ENCODE results near the gene ROBO1. TPM values are rescaled to one million over a fixed set of nuclear protein-coding genes. Genes with fewer than 3 reads are reported as not detected.

The ROBO1 gene
- total and polyA plus RNA-seq, 2 of the 13 experiments (the other 11 are each of a cell fraction or from before 2014, with no cell fraction given): 52.2 to 71.0 TPM

DNA sequence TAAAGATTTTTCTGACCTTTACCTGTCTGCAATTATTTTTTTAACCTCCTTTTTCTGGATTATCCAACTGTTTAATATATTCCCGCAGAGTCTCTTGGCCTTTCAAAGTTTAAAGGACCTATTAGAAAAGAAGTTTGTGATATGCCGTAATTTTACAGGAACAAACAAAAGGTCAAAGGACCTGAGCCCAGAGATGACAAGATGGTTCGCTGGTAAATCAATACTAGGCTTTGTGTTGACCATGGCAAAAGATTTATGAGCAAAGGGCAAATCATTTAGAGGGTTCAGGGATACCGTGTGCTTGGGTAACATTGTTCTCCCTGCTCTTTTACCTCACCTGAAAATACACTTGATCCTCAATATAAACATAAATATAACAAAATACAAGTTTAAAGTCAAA is 923.5 kb downstream of the ROBO1 start (continued):
- no peak for TF ChIP-seq ZBTB3 (CRISPR knock-in tag; IDR thresholded peaks at IDR 0.05; ENCODE audit: borderline replicate concordance, low read depth)
- TF ChIP-seq, protein P1, sequence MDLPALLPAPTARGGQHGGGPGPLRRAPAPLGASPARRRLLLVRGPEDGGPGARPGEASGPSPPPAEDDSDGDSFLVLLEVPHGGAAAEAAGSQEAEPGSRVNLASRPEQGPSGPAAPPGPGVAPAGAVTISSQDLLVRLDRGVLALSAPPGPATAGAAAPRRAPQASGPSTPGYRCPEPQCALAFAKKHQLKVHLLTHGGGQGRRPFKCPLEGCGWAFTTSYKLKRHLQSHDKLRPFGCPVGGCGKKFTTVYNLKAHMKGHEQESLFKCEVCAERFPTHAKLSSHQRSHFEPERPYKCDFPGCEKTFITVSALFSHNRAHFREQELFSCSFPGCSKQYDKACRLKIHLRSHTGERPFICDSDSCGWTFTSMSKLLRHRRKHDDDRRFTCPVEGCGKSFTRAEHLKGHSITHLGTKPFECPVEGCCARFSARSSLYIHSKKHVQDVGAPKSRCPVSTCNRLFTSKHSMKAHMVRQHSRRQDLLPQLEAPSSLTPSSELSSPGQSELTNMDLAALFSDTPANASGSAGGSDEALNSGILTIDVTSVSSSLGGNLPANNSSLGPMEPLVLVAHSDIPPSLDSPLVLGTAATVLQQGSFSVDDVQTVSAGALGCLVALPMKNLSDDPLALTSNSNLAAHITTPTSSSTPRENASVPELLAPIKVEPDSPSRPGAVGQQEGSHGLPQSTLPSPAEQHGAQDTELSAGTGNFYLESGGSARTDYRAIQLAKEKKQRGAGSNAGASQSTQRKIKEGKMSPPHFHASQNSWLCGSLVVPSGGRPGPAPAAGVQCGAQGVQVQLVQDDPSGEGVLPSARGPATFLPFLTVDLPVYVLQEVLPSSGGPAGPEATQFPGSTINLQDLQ (CRISPR knock-in tag; IDR thresholded peaks at IDR 0.05): no peak
- no peak for TF ChIP-seq ZFY (CRISPR knock-in tag; IDR thresholded peaks at IDR 0.05)
- TF ChIP-seq, protein P2, sequence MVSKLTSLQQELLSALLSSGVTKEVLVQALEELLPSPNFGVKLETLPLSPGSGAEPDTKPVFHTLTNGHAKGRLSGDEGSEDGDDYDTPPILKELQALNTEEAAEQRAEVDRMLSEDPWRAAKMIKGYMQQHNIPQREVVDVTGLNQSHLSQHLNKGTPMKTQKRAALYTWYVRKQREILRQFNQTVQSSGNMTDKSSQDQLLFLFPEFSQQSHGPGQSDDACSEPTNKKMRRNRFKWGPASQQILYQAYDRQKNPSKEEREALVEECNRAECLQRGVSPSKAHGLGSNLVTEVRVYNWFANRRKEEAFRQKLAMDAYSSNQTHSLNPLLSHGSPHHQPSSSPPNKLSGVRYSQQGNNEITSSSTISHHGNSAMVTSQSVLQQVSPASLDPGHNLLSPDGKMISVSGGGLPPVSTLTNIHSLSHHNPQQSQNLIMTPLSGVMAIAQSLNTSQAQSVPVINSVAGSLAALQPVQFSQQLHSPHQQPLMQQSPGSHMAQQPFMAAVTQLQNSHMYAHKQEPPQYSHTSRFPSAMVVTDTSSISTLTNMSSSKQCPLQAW (CRISPR knock-in tag; IDR thresholded peaks at IDR 0.05): peak; percentile 59; the same call in 1 of the 2 replicates
- TF ChIP-seq, protein P3, sequence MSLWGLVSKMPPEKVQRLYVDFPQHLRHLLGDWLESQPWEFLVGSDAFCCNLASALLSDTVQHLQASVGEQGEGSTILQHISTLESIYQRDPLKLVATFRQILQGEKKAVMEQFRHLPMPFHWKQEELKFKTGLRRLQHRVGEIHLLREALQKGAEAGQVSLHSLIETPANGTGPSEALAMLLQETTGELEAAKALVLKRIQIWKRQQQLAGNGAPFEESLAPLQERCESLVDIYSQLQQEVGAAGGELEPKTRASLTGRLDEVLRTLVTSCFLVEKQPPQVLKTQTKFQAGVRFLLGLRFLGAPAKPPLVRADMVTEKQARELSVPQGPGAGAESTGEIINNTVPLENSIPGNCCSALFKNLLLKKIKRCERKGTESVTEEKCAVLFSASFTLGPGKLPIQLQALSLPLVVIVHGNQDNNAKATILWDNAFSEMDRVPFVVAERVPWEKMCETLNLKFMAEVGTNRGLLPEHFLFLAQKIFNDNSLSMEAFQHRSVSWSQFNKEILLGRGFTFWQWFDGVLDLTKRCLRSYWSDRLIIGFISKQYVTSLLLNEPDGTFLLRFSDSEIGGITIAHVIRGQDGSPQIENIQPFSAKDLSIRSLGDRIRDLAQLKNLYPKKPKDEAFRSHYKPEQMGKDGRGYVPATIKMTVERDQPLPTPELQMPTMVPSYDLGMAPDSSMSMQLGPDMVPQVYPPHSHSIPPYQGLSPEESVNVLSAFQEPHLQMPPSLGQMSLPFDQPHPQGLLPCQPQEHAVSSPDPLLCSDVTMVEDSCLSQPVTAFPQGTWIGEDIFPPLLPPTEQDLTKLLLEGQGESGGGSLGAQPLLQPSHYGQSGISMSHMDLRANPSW (CRISPR knock-in tag; IDR thresholded peaks at IDR 0.05; ENCODE audit: borderline replicate concordance): peak; percentile 79
- TF ChIP-seq, protein P4, sequence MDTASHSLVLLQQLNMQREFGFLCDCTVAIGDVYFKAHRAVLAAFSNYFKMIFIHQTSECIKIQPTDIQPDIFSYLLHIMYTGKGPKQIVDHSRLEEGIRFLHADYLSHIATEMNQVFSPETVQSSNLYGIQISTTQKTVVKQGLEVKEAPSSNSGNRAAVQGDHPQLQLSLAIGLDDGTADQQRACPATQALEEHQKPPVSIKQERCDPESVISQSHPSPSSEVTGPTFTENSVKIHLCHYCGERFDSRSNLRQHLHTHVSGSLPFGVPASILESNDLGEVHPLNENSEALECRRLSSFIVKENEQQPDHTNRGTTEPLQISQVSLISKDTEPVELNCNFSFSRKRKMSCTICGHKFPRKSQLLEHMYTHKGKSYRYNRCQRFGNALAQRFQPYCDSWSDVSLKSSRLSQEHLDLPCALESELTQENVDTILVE (CRISPR knock-in tag; IDR thresholded peaks at IDR 0.05): peak; percentile 87
- TF ChIP-seq ZNF296 (CRISPR knock-in tag; conservative IDR thresholded peaks at IDR 0.05): no peak
- TF ChIP-seq, protein P5, sequence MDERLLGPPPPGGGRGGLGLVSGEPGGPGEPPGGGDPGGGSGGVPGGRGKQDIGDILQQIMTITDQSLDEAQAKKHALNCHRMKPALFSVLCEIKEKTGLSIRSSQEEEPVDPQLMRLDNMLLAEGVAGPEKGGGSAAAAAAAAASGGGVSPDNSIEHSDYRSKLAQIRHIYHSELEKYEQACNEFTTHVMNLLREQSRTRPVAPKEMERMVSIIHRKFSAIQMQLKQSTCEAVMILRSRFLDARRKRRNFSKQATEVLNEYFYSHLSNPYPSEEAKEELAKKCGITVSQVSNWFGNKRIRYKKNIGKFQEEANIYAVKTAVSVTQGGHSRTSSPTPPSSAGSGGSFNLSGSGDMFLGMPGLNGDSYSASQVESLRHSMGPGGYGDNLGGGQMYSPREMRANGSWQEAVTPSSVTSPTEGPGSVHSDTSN (CRISPR knock-in tag; IDR thresholded peaks at IDR 0.05): peak; percentile 83
- TF ChIP-seq ATM (IDR thresholded peaks at IDR 0.05; ENCODE audit: borderline replicate concordance): no peak
- peak; percentile 89 for TF ChIP-seq NFKBIZ (CRISPR knock-in tag; IDR thresholded peaks at IDR 0.05)
- TF ChIP-seq GABPB1 (CRISPR knock-in tag; IDR thresholded peaks at IDR 0.05): peak; percentile 58; the same call in 1 of the 2 replicates
- TF ChIP-seq, protein P6, sequence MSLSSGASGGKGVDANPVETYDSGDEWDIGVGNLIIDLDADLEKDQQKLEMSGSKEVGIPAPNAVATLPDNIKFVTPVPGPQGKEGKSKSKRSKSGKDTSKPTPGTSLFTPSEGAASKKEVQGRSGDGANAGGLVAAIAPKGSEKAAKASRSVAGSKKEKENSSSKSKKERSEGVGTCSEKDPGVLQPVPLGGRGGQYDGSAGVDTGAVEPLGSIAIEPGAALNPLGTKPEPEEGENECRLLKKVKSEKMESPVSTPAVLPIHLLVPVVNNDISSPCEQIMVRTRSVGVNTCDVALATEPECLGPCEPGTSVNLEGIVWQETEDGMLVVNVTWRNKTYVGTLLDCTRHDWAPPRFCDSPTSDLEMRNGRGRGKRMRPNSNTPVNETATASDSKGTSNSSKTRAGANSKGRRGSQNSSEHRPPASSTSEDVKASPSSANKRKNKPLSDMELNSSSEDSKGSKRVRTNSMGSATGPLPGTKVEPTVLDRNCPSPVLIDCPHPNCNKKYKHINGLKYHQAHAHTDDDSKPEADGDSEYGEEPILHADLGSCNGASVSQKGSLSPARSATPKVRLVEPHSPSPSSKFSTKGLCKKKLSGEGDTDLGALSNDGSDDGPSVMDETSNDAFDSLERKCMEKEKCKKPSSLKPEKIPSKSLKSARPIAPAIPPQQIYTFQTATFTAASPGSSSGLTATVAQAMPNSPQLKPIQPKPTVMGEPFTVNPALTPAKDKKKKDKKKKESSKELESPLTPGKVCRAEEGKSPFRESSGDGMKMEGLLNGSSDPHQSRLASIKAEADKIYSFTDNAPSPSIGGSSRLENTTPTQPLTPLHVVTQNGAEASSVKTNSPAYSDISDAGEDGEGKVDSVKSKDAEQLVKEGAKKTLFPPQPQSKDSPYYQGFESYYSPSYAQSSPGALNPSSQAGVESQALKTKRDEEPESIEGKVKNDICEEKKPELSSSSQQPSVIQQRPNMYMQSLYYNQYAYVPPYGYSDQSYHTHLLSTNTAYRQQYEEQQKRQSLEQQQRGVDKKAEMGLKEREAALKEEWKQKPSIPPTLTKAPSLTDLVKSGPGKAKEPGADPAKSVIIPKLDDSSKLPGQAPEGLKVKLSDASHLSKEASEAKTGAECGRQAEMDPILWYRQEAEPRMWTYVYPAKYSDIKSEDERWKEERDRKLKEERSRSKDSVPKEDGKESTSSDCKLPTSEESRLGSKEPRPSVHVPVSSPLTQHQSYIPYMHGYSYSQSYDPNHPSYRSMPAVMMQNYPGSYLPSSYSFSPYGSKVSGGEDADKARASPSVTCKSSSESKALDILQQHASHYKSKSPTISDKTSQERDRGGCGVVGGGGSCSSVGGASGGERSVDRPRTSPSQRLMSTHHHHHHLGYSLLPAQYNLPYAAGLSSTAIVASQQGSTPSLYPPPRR (CRISPR knock-in tag; IDR thresholded peaks at IDR 0.05; ENCODE audit: borderline replicate concordance): peak; percentile 98
- TF ChIP-seq PITX1 (CRISPR knock-in tag; IDR thresholded peaks at IDR 0.05): peak; percentile 96
- peak; percentile 22 for TF ChIP-seq YY1 (IDR thresholded peaks at IDR 0.05; ENCODE audit: insufficient read depth, insufficient replicate concordance, low read depth, low read length)
- TF ChIP-seq ZNF260 (CRISPR knock-in tag; IDR thresholded peaks at IDR 0.05; ENCODE audit: borderline replicate concordance, low read depth): no peak
